Measurements from ENCODE around the gene CCL28.
"Not testable (repeated sequence)": the region's sequence is repeated elsewhere in the genome, so short reads cannot be mapped to it uniquely, and the experiment has no call there.

The CCL28 gene

GRCh38 chr5:43410414-43410813, 1.8 kb downstream of the CCL28 start:
- DNase-seq (ENCODE audit: low read depth), result no peak
- TF ChIP-seq CTCF (conservative IDR thresholded peaks at IDR 0.05; ENCODE audit: low read depth, low read length), result no peak

DNA sequence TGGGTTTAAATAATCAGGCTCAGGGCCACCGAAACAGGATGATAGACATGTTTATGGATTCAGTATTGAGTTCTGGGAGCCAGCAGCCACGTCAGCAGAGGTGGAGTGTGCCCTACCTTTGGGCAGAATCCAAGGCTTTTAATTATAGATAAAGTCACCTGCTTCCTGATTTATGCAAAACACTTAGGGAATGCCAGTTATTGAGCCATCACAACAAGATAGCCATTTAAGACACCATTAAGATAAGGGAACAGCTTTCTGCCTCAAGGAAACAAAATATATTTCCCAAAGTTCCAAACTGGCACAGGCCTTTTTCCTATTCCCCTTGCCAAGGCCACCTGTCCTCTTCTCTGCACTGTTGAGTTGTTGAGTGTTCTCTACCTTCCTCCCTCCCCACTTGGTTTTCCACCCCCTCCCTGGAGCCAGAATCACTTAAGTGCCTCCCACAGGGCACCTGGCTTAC, 2.4 kb downstream of the CCL28 start:
- no peak overlapping the region for H3K4me3 ChIP-seq (ENCODE audit: low read length)
- TF ChIP-seq CTCF (conservative IDR thresholded peaks at IDR 0.05; ENCODE audit: low read depth, low read length), result no peak
- DNase-seq (ENCODE audit: low read depth), result no peak

More at GRCh38 chr5:43410414-43410813, 1.8 kb downstream of the CCL28 start:
- no peak overlapping the region for H3K4me3 ChIP-seq (ENCODE audit: low read length)

DNA sequence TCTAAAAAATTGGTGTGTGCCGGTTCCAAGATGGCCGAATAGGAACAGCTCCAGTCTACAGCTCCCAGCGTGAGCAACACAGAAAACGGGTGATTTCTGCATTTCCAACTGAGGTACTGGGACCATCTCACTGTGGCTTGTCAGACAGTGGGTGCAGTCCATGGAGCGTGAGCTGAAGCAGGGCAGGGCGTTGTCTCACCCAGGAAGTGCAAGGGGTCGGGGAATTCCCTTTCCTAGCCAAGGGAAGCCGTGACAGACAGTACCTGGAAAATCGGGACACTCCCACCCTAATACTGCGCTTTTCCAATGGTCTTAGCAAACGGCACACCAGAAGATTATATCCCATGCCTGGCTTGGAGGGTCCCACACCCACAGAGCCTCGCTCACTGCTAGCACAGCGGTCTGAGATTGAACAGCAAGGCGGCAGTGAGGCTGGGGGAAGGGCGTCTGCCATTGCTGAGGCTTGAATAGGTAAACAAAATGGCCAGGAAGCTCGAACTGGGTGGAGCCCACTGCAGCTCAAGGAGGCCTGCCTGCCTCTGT, 9.6 kb downstream of the CCL28 start:
- not testable (repeated sequence) for DNase-seq (ENCODE audit: low read depth); H3K4me3 ChIP-seq (ENCODE audit: low read length)

DNA sequence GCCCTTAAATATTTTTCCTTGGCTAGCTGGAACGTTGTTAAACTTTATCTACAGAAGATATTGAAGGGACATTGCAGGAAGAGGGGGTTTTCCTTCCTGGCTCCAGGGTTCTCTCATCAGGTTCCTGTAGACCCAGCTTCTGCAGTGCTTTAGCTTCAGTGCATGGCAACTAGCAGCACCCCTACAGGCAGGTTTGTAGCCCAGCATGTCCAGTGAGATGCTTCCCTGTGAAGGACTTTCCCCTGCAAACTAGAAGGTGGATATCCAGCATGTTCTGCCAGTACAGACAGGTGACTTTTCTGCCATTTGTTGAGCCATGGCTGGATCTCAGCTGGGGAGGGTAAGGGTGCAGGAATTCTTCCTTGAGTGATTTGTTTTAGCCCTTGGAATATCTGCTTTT, 10.4 kb downstream of the CCL28 start:
- TF ChIP-seq CTCF (conservative IDR thresholded peaks at IDR 0.05; ENCODE audit: low read depth, low read length), result peak; percentile 60
- no peak for DNase-seq (ENCODE audit: low read depth)
- H3K4me3 ChIP-seq (ENCODE audit: low read length), result no peak overlapping the region

GRCh38 chr5:43400082-43400481, 12.1 kb downstream of the CCL28 start:
- H3K4me3 ChIP-seq (ENCODE audit: low read length), result no peak overlapping the region
- peak; percentile 52 for TF ChIP-seq CTCF (conservative IDR thresholded peaks at IDR 0.05; ENCODE audit: low read depth, low read length)
- no peak for DNase-seq (ENCODE audit: low read depth)

- no peak for TF ChIP-seq CTCF (conservative IDR thresholded peaks at IDR 0.05; ENCODE audit: low read depth, low read length)
- no peak for DNase-seq (ENCODE audit: low read depth)
- H3K4me3 ChIP-seq (ENCODE audit: low read length), result peak overlapping the region; percentile 59
These were observed 15.4 kb downstream of the CCL28 start for GRCh38 chr5:43396762-43397304.

- no peak for TF ChIP-seq CTCF (conservative IDR thresholded peaks at IDR 0.05; ENCODE audit: low read depth, low read length)
- H3K4me3 ChIP-seq (ENCODE audit: low read length), result no peak overlapping the region
- DNase-seq (ENCODE audit: low read depth), result no peak
These were observed 21.7 kb downstream of the CCL28 start for GRCh38 chr5:43390471-43390870.

All from retinal pigment epithelial cell (primary cell).